MCF 10A (cell line): ENCODE measurements around the gene PPFIBP2. TPM values are rescaled to one million over a fixed set of nuclear protein-coding genes. Genes with fewer than 3 reads are reported as not detected.
"Not testable (repeated sequence)": the region's sequence is repeated elsewhere in the genome, so short reads cannot be mapped to it uniquely, and the experiment has no call there.

Experiments used
- BruUV-seq: library from RNA; stranded (reverse); fragments of 400-500 nt; replicated peaks from 2 replicates; lab custom pipeline; 2021; lab: Mats Ljungman, UMichigan
- CTCF ChIA-PET: fragments of 300-600 bp; sonication (Branson Sonifier 250); formaldehyde crosslinking; extraction: SDS; loops from one replicate; lab custom pipeline; 2021; ENCODE audit warnings: antibody characterized with exemption, inconsistent platforms; lab: Yijun Ruan, JAX
- POLR2A ChIA-PET: fragments of 300-600, 350-650 bp; sonication (Branson Sonifier 250); formaldehyde crosslinking; extraction: SDS; loops from one replicate; lab custom pipeline; 2020; ENCODE audit warnings: antibody characterized with exemption, inconsistent platforms; lab: Yijun Ruan, JAX
- DNase-seq: peaks from one replicate; pipeline ENCODE4 v3.0.0-alpha.2; 2018; ENCODE audit not compliant: unreplicated experiment
- H3K27ac Mint-ChIP-seq: one replicate; pipeline ENCODE4 v1.8.0; 2022; ENCODE audit warnings: mild to moderate bottlenecking, low read depth, mixed read lengths; ENCODE audit not compliant: unreplicated experiment
- H3K27me3 Mint-ChIP-seq: one replicate; pipeline ENCODE4 v1.8.0; 2022; ENCODE audit warnings: mixed read lengths; ENCODE audit not compliant: insufficient read depth, unreplicated experiment
- H3K36me3 Mint-ChIP-seq: one replicate; pipeline ENCODE4 v1.8.0; 2022; ENCODE audit warnings: mild to moderate bottlenecking, moderate library complexity, mixed read lengths; ENCODE audit not compliant: insufficient read depth, unreplicated experiment
- H3K4me1 Mint-ChIP-seq: one replicate; pipeline ENCODE4 v1.8.0; 2022; ENCODE audit warnings: mixed read lengths; ENCODE audit not compliant: insufficient read depth, unreplicated experiment
- H3K4me3 Mint-ChIP-seq: one replicate; pipeline ENCODE4 v1.8.0; 2022; ENCODE audit warnings: mild to moderate bottlenecking, moderate library complexity, mixed read lengths; ENCODE audit not compliant: unreplicated experiment
- H3K9me3 Mint-ChIP-seq: one replicate; pipeline ENCODE4 v1.8.0; 2022; ENCODE audit warnings: mixed read lengths; ENCODE audit not compliant: unreplicated experiment
- CTCF ChIP-seq: fragments of 200-600 bp; IDR thresholded peaks from one replicate; pipeline ENCODE4 v1.8.0; 2022; ENCODE audit warnings: antibody characterized with exemption, mild to moderate bottlenecking; ENCODE audit not compliant: unreplicated experiment
- intact Hi-C: fragments of 100-400 bp; cut with micrococcal nuclease; formaldehyde crosslinking; loops from 2 replicates; pipeline ENCODE4 v1.14.1; 2022
- total RNA-seq: library from RNA; stranded (reverse); gene quantifications from 2 replicates; pipeline ENCODE4 v1.2.3, GENCODE V29; 2022

Gene PPFIBP2
- total RNA-seq, 1 experiment from 2014 or later = 3.5 TPM

GRCh38 chr11:7515447-7515886 is 1.7 kb downstream of the PPFIBP2 start:
- ChIA-PET CTCF (interaction anchor here (0.5 to 5.7 kb wide), 6 partner anchors 18 to 759 kb away, joined by 3 to 38 read pairs (median 5); no protein-coding TSS in a partner anchor), POLR2A (interaction anchor here (0.7 to 0.8 kb wide), 3 partner anchors 9 to 77 kb away, joined by 3 to 4 read pairs (median 3); no protein-coding TSS in a partner anchor)
- Mint-ChIP-seq H3K36me3 (no peaks in the 10 kb centered on the region), H3K9me3 (peaks cover 7% of the 10 kb centered on the region), H3K27ac (no peak overlapping the region), H3K4me1 (no peaks in the 10 kb centered on the region), H3K27me3 (peaks cover 17% of the 10 kb centered on the region), H3K4me3 (no peak overlapping the region)
- intact Hi-C loops = no loop called here
- TF ChIP-seq CTCF = no peak
- BruUV-seq = no TSS peak
- no peak for DNase-seq

GRCh38 chr11:7516475-7516874 is 2.7 kb downstream of the PPFIBP2 start:
- POLR2A ChIA-PET = no interaction called here
- peaks cover 17% of the 10 kb centered on the region for H3K27me3 Mint-ChIP-seq
- intact Hi-C loops = no loop called here
- H3K4me1 Mint-ChIP-seq = no peaks in the 10 kb centered on the region
- no peak overlapping the region for H3K4me3 Mint-ChIP-seq
- peaks cover 7% of the 10 kb centered on the region for H3K9me3 Mint-ChIP-seq
- no peak overlapping the region for H3K27ac Mint-ChIP-seq
- no TSS peak for BruUV-seq
- CTCF ChIA-PET = interaction anchor here (0.6 to 5.7 kb wide), 4 partner anchors 55 to 149 kb away, joined by 3 to 38 read pairs (median 4); no protein-coding TSS in a partner anchor
- TF ChIP-seq CTCF = no peak
- no peak for DNase-seq
- H3K36me3 Mint-ChIP-seq = no peaks in the 10 kb centered on the region

- CTCF ChIA-PET = interaction anchor here (1.0 kb wide), 1 partner anchor 148 kb away, joined by 4 read pairs; no protein-coding TSS in a partner anchor
- H3K4me1 Mint-ChIP-seq, BruUV-seq, H3K27ac Mint-ChIP-seq, POLR2A ChIA-PET, H3K36me3 Mint-ChIP-seq, H3K4me3 Mint-ChIP-seq, DNase-seq, intact Hi-C loops, H3K9me3 Mint-ChIP-seq: not testable (repeated sequence)
- peaks cover 17% of the 10 kb centered on the region for H3K27me3 Mint-ChIP-seq
These were observed 3.9 kb downstream of the PPFIBP2 start for GRCh38 chr11:7517743-7518142.

- H3K9me3 Mint-ChIP-seq = peaks cover 7% of the 10 kb centered on the region
- H3K27me3 Mint-ChIP-seq = peaks cover 17% of the 10 kb centered on the region
- TF ChIP-seq CTCF = no peak
- H3K27ac Mint-ChIP-seq = no peak overlapping the region
- BruUV-seq = no TSS peak
- H3K4me3 Mint-ChIP-seq = no peak overlapping the region
- ChIA-PET CTCF (interaction anchor here (1.0 kb wide), 1 partner anchor 146 kb away, joined by 4 read pairs; no protein-coding TSS in a partner anchor), POLR2A (interaction anchor here (0.6 to 0.7 kb wide), 2 partner anchors 18 to 74 kb away, joined by 3 to 4 read pairs; no protein-coding TSS in a partner anchor)
- H3K36me3 Mint-ChIP-seq = no peaks in the 10 kb centered on the region
- DNase-seq = no peak
- intact Hi-C loops = no loop called here
- H3K4me1 Mint-ChIP-seq = no peaks in the 10 kb centered on the region
These were observed 5.2 kb downstream of the PPFIBP2 start for GRCh38 chr11:7518811-7519562.
